A549 (cell line): Measurements from ENCODE around the gene CACNA1H.

Source experiments
- BHLHE40 ChIP-seq: IDR thresholded peaks from 2 replicates; pipeline ENCODE4 v1.6.1; 2012; ENCODE audit warnings: low read depth, low read length, inconsistent platforms
- KDM5A ChIP-seq: fragments of 200-600 bp; sonication (generic); IDR thresholded peaks from 2 replicates; pipeline ENCODE4 v1.6.1; 2016; ENCODE audit warnings: antibody characterized with exemption, mild to moderate bottlenecking
- POLR2A ChIP-seq: IDR thresholded peaks from 2 replicates; pipeline ENCODE4 v1.6.1; 2012; ENCODE audit warnings: mild to moderate bottlenecking, low read length
- REST ChIP-seq: fragments of 200-600 bp; sonication (generic); IDR thresholded peaks from 2 replicates; pipeline ENCODE4 v1.6.1; 2016; ENCODE audit warnings: antibody characterized with exemption, mild to moderate bottlenecking, moderate library complexity
- RFX5 ChIP-seq: fragments of 450-650 bp; IDR thresholded peaks from 2 replicates; pipeline ENCODE4 v1.7.1; 2014; ENCODE audit warnings: antibody characterized with exemption, mild to moderate bottlenecking, moderate library complexity
- TF ChIP-seq, protein P1 (sequence below): fragments of >200 bp; sonication (Bioruptor Twin); formaldehyde crosslinking; IDR thresholded peaks from 3 replicates; pipeline ENCODE4 v1.5.1; 2016
- TF ChIP-seq, protein P2 (sequence below): IDR thresholded peaks from 2 replicates; pipeline ENCODE4 v1.6.1; 2012; ENCODE audit warnings: low read depth, borderline replicate concordance

DNA sequence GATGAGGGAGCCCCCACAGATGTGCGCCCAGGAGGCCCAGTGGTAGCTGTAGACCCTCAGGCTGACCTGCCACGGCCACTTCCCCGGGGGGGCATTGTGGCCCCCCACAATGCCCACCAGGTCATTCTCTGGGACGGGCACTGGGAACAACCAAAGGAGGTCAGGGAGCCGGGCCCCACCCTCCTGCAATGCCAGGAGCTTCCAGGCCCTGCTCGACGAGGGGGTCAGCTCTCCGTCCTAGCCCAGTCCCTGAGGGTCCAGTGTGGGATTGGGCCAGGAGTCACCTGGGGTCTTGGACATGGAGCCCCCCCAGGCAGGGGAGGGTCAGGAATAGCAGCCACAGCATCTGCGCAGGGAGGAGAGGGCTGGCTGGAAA, 109.9 kb downstream of the CACNA1H start:
- TF ChIP-seq, protein P1, sequence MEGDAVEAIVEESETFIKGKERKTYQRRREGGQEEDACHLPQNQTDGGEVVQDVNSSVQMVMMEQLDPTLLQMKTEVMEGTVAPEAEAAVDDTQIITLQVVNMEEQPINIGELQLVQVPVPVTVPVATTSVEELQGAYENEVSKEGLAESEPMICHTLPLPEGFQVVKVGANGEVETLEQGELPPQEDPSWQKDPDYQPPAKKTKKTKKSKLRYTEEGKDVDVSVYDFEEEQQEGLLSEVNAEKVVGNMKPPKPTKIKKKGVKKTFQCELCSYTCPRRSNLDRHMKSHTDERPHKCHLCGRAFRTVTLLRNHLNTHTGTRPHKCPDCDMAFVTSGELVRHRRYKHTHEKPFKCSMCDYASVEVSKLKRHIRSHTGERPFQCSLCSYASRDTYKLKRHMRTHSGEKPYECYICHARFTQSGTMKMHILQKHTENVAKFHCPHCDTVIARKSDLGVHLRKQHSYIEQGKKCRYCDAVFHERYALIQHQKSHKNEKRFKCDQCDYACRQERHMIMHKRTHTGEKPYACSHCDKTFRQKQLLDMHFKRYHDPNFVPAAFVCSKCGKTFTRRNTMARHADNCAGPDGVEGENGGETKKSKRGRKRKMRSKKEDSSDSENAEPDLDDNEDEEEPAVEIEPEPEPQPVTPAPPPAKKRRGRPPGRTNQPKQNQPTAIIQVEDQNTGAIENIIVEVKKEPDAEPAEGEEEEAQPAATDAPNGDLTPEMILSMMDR = no peak
- TF ChIP-seq POLR2A = no peak
- TF ChIP-seq REST = no peak
- TF ChIP-seq KDM5A = no peak
- TF ChIP-seq BHLHE40 = no peak
- TF ChIP-seq, protein P2, sequence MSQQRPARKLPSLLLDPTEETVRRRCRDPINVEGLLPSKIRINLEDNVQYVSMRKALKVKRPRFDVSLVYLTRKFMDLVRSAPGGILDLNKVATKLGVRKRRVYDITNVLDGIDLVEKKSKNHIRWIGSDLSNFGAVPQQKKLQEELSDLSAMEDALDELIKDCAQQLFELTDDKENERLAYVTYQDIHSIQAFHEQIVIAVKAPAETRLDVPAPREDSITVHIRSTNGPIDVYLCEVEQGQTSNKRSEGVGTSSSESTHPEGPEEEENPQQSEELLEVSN = no peak
- no peak for TF ChIP-seq RFX5
